Upper lobe of left lung (tissue), 6 donors: ENCODE measurements around the gene TENM4. TPM values are rescaled to one million over a fixed set of nuclear protein-coding genes. Genes with fewer than 3 reads are reported as not detected.

Source experiments
- ATAC-seq, 2 donors: fragments of 200-7000 bp; cut with Tn5 transposase; one replicate each; pipeline ENCODE4 v1.9.1; 2022; ENCODE audit warnings: mild to moderate bottlenecking in 2 of 2, moderate library complexity in 2 of 2; ENCODE audit not compliant: low FRiP score in 2 of 2
- DNase-seq, 2 donors: peaks; one replicate each; pipeline ENCODE4 v3.0.0-alpha.2; 2019 to 2020
- H3K27ac ChIP-seq, 4 donors: fragments of 200-600 bp; sonication (generic); one replicate each; pipeline ENCODE4 v1.5.1; 2016 to 2019
- H3K27me3 ChIP-seq, 4 donors: fragments of 200-600 bp; sonication (generic); one replicate each; pipeline ENCODE4 v1.5.1; 2017 to 2019
- H3K36me3 ChIP-seq, 4 donors: fragments of 200-600 bp; sonication (generic); one replicate each; pipeline ENCODE4 v1.5.1; 2016 to 2019
- H3K4me1 ChIP-seq, 4 donors: fragments of 200-600 bp; sonication (generic); one replicate each; pipeline ENCODE4 v1.5.1; 2018 to 2019
- H3K4me3 ChIP-seq, 4 donors: fragments of 200-600 bp; sonication (generic); one replicate each; pipeline ENCODE4 v1.5.1; 2017 to 2019; ENCODE audit warnings: mild to moderate bottlenecking in 2 of 4, moderate library complexity in 1 of 4
- H3K9me3 ChIP-seq, 4 donors: fragments of 200-600 bp; sonication (generic); one replicate each; pipeline ENCODE4 v1.5.1; 2018 to 2019
- CTCF ChIP-seq, 6 experiments: fragments of 450-650 bp in 4 of 6; fragments of 200-600 bp in 2 of 6; sonication (generic) in 2 of 6; IDR thresholded peaks; one replicate each; pipeline ENCODE4 v1.5.1; 2016 to 2019; ENCODE audit warnings: antibody characterized with exemption in 6 of 6
- EP300 ChIP-seq, 4 donors: sonication (generic); formaldehyde crosslinking; IDR thresholded peaks; one replicate each; pipeline ENCODE4 v1.5.1; 2017; ENCODE audit warnings: antibody characterized with exemption in 4 of 4, control low read depth in 2 of 4
- POLR2A ChIP-seq, 4 donors: fragments of 450-650 bp; IDR thresholded peaks; one replicate each; pipeline ENCODE4 v1.5.1; 2016 to 2017; ENCODE audit warnings: antibody characterized with exemption in 4 of 4, mild to moderate bottlenecking in 2 of 4
- POLR2AphosphoS5 ChIP-seq, 2 donors: sonication (generic); formaldehyde crosslinking; IDR thresholded peaks; one replicate each; pipeline ENCODE4 v1.5.1; 2017; ENCODE audit warnings: antibody characterized with exemption in 2 of 2
- WGBS, 2 donors: methylation state at CpG; one replicate each; pipeline ENCODE4 v1.1.5; 2017 to 2018; 5-methylcytosine and 5-hydroxymethylcytosine counted together
- total RNA-seq, 6 donors: library from RNA; depleted of rRNA in 4 of 6; stranded (reverse); fragments of >200 nt in 4 of 6; gene quantifications; one replicate each; pipeline versions ENCODE4 v1.1.0 to v1.2.1, GENCODE V29; 2016 to 2021
- donor health status: DM: no; HTN: no; CAD: no; lungs with moderate emphysema.
- donor health status: DM: no; HTN: yes; CAD: no; lungs with severe emphysema.

The TENM4 gene
- total RNA-seq, 6 donors from 2014 or later = 0.11 to 20.0 (median 3.7) TPM

GRCh38 chr11:79189601-79190000 lies 251.2 kb downstream of the TENM4 start:
- TF ChIP-seq CTCF (IDR thresholded peaks at IDR 0.05) (no peak), POLR2AphosphoS5 (IDR thresholded peaks at IDR 0.05) (no peak), EP300 (IDR thresholded peaks at IDR 0.05) (no peak), POLR2A (IDR thresholded peaks at IDR 0.05) (no peak)
- H3K4me1 ChIP-seq = peaks cover 0 to 4% (median 2%) of the 10 kb centered on the region in 4 donors
- no peak overlapping the region for H3K4me3 ChIP-seq
- H3K27me3 ChIP-seq = no peaks in the 10 kb centered on the region
- DNase-seq (peak in 1 of 2 donors; percentile 30), ATAC-seq (peak; percentile 19 to 77)
- WGBS, 2 donors = 60 to 82% methylated on average over 5 to 7 of the region's 7 CpGs
- H3K9me3 ChIP-seq = peaks cover 0 to 8% (median 0%) of the 10 kb centered on the region in 4 donors
- H3K36me3 ChIP-seq = no peaks in the 10 kb centered on the region
- H3K27ac ChIP-seq = no peak overlapping the region

- peaks cover 0 to 8% (median 0%) of the 10 kb centered on the region in 4 donors for H3K9me3 ChIP-seq
- peak in 1 of 2 donors; percentile 12 for ATAC-seq
- no peak for TF ChIP-seq POLR2A (IDR thresholded peaks at IDR 0.05)
- TF ChIP-seq CTCF (IDR thresholded peaks at IDR 0.05) = no peak
- no peak for TF ChIP-seq POLR2AphosphoS5 (IDR thresholded peaks at IDR 0.05)
- no peak for TF ChIP-seq EP300 (IDR thresholded peaks at IDR 0.05)
- no peak overlapping the region for H3K27ac ChIP-seq
- 62 to 63% methylated on average over 2 of the region's 2 CpGs for WGBS, 2 donors
- H3K4me3 ChIP-seq = no peak overlapping the region
- DNase-seq = no peak
- no peaks in the 10 kb centered on the region for H3K27me3 ChIP-seq
- H3K4me1 ChIP-seq = peaks cover 0 to 4% (median 2%) of the 10 kb centered on the region in 4 donors
- no peaks in the 10 kb centered on the region for H3K36me3 ChIP-seq
Measured at GRCh38 chr11:79189055-79189454, 251.8 kb downstream of the TENM4 start.

- H3K9me3 ChIP-seq = peaks cover 0 to 8% (median 0%) of the 10 kb centered on the region in 4 donors
- H3K4me3 ChIP-seq = no peak overlapping the region
- ATAC-seq = no peak
- no peak overlapping the region for H3K27ac ChIP-seq
- H3K36me3 ChIP-seq = no peaks in the 10 kb centered on the region
- peaks cover 0 to 4% (median 2%) of the 10 kb centered on the region in 4 donors for H3K4me1 ChIP-seq
- no peak for DNase-seq
- 85 to 93% methylated on average over 3 of the region's 3 CpGs for WGBS, 2 donors
- TF ChIP-seq POLR2AphosphoS5 (IDR thresholded peaks at IDR 0.05) (no peak), EP300 (IDR thresholded peaks at IDR 0.05) (no peak), POLR2A (IDR thresholded peaks at IDR 0.05) (no peak), CTCF (IDR thresholded peaks at IDR 0.05) (no peak)
- H3K27me3 ChIP-seq = no peaks in the 10 kb centered on the region
Measured at GRCh38 chr11:79186669-79187068, 254.2 kb downstream of the TENM4 start.

- Histone ChIP-seq H3K27me3 (no peaks in the 10 kb centered on the region), H3K36me3 (no peaks in the 10 kb centered on the region), H3K9me3 (peaks cover 0 to 8% (median 0%) of the 10 kb centered on the region in 4 donors), H3K4me1 (peaks cover 0 to 4% (median 2%) of the 10 kb centered on the region in 4 donors), H3K4me3 (no peak overlapping the region), H3K27ac (no peak overlapping the region)
- DNase-seq (no peak), ATAC-seq (no peak)
- TF ChIP-seq POLR2A (IDR thresholded peaks at IDR 0.05) = no peak
- no peak for TF ChIP-seq EP300 (IDR thresholded peaks at IDR 0.05)
- no peak for TF ChIP-seq POLR2AphosphoS5 (IDR thresholded peaks at IDR 0.05)
- TF ChIP-seq CTCF (IDR thresholded peaks at IDR 0.05) = no peak
- WGBS, 2 donors = 82 to 88% methylated on average over 1 of the region's 1 CpG
Measured at GRCh38 chr11:79185351-79185750, 255.5 kb downstream of the TENM4 start.

GRCh38 chr11:79184285-79184684 lies 256.5 kb downstream of the TENM4 start:
- Histone ChIP-seq H3K27me3 (no peaks in the 10 kb centered on the region), H3K4me1 (peaks cover 0 to 2% (median under 1%) of the 10 kb centered on the region in 4 donors), H3K9me3 (peaks cover 0 to 8% (median 0%) of the 10 kb centered on the region in 4 donors), H3K36me3 (no peaks in the 10 kb centered on the region), H3K4me3 (no peak overlapping the region), H3K27ac (no peak overlapping the region)
- DNase-seq = no peak
- 82% methylated on average over 3 to 4 of the region's 4 CpGs for WGBS, 2 donors
- TF ChIP-seq EP300 (IDR thresholded peaks at IDR 0.05) = no peak
- TF ChIP-seq POLR2AphosphoS5 (IDR thresholded peaks at IDR 0.05) = no peak
- TF ChIP-seq CTCF (IDR thresholded peaks at IDR 0.05) = no peak
- TF ChIP-seq POLR2A (IDR thresholded peaks at IDR 0.05) = no peak
- ATAC-seq = no peak
